MM.1S (cell line): ENCODE measurements around the gene CDO1.

Source experiments
- EZH2phosphoT487 ChIP-seq: fragments of 300-600 bp; sonication (generic); IDR thresholded peaks from 2 replicates; pipeline ENCODE4 v1.6.1; 2018; ENCODE audit warnings: antibody characterized with exemption, low read length
- TF ChIP-seq, protein P1 (sequence below): fragments of 300-600 bp; sonication (generic); IDR thresholded peaks from 2 replicates; pipeline ENCODE4 v1.5.1; 2016; ENCODE audit warnings: antibody characterized with exemption, low read length, mixed read lengths

DNA sequence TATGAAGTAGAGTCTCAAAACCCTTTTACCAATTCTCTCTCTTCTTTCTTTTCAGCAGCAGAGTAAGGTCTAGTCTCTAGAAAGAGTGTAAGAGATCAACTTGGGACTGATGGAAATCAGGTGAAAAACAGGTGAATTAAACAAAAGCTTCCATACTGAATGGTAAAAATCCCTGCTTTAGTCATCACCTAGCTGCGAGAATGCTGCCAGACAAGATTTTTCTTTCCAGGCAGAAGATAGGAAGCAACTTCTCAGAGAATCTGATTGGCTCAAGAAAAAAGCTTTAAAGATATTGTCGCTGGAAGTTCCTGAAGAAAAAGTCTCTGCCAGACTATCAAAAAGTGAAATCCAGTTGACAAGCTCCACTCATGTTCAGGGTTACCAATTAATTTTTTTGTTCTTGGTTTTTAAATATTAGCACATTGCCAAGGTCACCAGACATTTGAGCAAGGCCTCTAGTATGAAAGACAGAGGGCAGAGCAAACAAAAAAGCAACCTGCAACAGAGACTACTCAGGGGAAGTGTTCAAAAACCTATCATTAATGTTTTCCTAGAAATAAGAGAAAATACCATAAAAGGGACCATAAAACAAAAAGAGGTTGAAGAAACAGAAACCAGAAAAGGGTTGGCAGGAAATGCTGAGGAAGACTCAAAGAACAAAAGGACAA is 9.3 kb downstream of the CDO1 start:
- TF ChIP-seq, protein P1, sequence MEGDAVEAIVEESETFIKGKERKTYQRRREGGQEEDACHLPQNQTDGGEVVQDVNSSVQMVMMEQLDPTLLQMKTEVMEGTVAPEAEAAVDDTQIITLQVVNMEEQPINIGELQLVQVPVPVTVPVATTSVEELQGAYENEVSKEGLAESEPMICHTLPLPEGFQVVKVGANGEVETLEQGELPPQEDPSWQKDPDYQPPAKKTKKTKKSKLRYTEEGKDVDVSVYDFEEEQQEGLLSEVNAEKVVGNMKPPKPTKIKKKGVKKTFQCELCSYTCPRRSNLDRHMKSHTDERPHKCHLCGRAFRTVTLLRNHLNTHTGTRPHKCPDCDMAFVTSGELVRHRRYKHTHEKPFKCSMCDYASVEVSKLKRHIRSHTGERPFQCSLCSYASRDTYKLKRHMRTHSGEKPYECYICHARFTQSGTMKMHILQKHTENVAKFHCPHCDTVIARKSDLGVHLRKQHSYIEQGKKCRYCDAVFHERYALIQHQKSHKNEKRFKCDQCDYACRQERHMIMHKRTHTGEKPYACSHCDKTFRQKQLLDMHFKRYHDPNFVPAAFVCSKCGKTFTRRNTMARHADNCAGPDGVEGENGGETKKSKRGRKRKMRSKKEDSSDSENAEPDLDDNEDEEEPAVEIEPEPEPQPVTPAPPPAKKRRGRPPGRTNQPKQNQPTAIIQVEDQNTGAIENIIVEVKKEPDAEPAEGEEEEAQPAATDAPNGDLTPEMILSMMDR, result no peak
- TF ChIP-seq EZH2phosphoT487, result no peak
